GM12892 (cell line): ENCODE data around the gene ADRM1.

ENCODE experiments used
- DNase-seq: peaks from one replicate; pipeline ENCODE4 v3.0.0; 2011; ENCODE audit not compliant: insufficient read length
- FAIRE-seq: peaks from 2 replicates; lab custom pipeline; 2011; peaks lifted over from hg19 to GRCh38; lab: Jason Lieb, UNC
- POLR2A ChIP-seq: IDR thresholded peaks from 2 replicates; pipeline ENCODE4 v1.6.1; 2011; ENCODE audit warnings: low read depth, low read length, control low read depth
- POLR2AphosphoS5 ChIP-seq: IDR thresholded peaks from 2 replicates; pipeline ENCODE4 v1.6.1; 2011; ENCODE audit warnings: low read depth, low read length, control low read depth
- TAF1 ChIP-seq: IDR thresholded peaks from 2 replicates; pipeline ENCODE4 v1.6.1; 2011; ENCODE audit warnings: low read depth, mild to moderate bottlenecking, control low read depth, low read length, borderline replicate concordance

The ADRM1 gene

GRCh38 chr20:62309947-62310756 is 7.4 kb downstream of the ADRM1 start:
- FAIRE-seq (no peak), DNase-seq (no peak)
- no peak for TF ChIP-seq POLR2AphosphoS5
- no peak for TF ChIP-seq TAF1
- no peak for TF ChIP-seq POLR2A

GRCh38 chr20:62310757-62311121 is 7.9 kb downstream of the ADRM1 start:
- FAIRE-seq = no peak

DNA sequence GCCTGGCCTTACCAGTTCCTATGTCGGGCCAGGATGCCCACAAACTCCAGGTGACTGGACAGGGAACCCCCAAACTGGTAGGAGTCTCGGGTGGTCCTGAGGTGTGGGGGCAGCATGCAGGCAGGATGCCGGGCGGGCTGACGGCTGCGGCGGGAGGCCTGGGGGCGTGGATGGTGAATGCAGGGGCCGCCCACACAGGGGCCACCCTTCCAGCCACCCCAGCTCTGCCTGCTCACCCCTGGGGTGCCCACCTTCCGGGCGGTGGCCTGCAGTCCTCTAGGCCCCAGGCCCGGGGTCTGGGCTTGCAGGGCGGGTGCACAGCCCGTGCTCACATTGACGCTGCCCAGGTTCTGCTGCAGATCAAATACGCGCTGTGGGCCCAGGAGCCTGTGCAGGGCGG is 8.4 kb downstream of the ADRM1 start:
- no peak for FAIRE-seq

More at GRCh38 chr20:62310757-62311121, 7.9 kb downstream of the ADRM1 start:
- DNase-seq = no peak
- TF ChIP-seq TAF1 (no peak), POLR2A (no peak), POLR2AphosphoS5 (no peak)

DNA sequence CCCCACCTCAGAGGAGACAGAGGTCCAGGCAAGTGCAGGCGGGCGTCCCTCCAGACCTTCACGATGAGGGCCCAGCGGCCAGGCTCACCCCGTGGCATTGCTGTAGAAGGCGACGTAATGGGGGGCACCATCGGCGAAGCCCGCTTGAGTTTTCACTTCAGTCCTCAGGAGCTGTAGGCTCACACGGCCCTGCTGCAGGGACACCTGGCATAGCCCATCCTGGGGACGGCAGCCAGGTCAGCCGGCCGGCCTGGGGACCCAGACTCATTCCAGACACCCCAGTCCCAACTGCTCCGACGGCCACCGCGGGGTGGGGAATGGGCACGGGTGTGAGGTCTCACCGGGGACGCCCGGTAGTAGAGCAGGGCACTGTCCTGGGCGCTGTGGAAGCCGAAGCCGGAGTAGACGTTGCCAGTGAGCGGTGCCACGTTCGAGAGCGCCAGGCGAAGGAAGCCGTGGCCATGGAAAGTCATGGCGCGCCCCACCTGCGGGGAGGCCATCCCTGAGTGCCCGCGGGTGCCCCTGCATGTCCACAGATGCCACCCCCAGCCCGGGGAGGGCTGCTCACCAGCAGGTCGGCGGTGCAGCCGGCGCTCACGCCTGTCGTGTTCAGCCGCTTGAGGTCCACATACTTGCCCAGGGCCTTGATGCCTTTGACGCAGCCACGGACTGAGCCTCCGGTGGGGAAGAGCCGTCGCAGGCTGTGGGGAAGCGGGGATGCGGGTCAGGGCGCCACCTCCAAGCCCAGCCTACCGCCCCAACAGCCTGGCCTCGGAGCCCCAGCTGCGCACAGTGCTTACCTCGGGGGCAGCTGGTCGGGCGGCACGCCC is 9.2 kb downstream of the ADRM1 start:
- DNase-seq (no peak), FAIRE-seq (no peak)
- TF ChIP-seq POLR2A = no peak
- no peak for TF ChIP-seq POLR2AphosphoS5
- no peak for TF ChIP-seq TAF1

More for the DNA sequence above, 8.4 kb downstream of the ADRM1 start:
- TF ChIP-seq POLR2AphosphoS5 = no peak
- DNase-seq = no peak

DNA sequence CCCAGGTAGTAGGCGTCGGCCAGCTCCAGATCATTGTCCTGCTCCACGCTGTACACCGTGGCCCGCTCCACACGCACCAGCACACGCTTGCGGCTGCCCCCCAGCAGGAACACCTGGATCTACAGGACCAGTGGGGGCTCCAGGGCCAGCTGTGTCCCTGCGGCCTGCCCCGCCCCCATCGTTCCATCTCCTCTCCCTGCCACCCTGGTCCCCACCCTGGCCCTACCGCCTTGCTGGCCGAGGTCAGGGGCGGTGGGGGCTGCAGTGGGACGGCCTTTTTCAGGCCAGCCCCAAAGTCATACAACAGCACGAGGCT is 9.8 kb downstream of the ADRM1 start:
- DNase-seq (no peak), FAIRE-seq (no peak)
- no peak for TF ChIP-seq POLR2A
- TF ChIP-seq POLR2AphosphoS5 = no peak
- TF ChIP-seq TAF1 = no peak

DNA sequence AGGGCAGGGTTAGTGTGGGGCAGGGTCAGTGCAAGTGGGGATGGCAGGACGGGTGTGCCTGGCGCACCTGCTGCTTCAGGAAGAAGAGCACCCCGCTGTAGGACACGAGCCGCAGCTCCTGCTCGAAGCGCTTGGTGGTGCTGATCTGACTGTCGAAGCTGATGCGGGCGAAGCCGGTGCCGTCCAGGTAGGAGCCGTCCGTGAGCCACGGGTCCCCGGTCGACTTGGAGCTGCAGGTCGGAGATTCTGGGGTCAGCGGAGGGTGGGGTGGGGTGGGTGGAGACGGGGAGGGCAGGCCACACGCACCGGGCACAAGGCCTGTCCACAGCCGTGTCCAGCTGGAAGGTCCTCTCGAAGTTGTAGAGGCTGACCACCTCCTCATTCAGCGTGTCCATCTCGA is 10.2 kb downstream of the ADRM1 start:
- FAIRE-seq (no peak), DNase-seq (no peak)
- TF ChIP-seq POLR2A = no peak

DNA sequence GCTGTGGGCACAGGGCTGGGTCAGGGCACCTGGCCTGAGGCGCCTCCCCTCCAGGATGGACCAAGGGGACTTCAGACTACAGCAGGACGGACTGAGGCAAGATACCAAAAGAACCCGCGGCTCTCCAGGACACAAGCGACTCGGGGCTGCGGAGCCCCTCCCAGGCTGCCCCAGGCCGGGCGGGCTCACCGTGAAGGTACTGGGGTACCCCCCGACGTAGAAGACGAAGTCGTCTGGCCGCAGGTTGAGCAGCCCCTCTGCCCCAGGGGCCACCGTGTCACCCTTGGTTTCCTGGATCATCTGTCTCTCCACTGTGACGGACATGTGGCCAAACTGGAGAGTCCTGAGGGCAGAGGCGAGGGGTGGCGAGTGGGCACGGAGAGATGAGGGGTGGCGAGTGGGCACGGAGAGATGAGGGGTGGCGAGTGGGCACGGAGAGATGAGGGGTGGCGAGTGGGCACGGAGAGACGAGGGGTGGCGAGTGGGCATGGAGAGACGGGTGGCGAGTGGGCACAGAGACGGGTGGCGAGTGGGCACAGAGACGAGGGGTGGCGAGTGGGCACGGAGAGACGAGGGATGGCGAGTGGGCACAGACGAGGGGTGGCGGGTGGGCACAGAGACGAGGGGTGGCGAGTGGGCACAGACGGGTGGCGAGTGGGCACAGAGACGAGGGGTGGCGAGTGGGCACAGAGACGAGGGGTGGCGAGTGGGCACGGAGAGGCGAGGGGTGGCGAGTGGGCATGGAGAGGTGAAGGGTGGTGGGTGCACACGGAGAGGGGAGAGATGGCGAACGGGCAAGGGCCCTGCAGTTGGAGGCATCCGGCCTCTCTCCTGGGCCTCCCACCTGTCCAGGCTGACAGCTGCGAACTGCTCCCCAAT is 10.9 kb downstream of the ADRM1 start:
- no peak for FAIRE-seq
- DNase-seq = no peak
- TF ChIP-seq POLR2AphosphoS5 (no peak), TAF1 (no peak), POLR2A (no peak)

DNA sequence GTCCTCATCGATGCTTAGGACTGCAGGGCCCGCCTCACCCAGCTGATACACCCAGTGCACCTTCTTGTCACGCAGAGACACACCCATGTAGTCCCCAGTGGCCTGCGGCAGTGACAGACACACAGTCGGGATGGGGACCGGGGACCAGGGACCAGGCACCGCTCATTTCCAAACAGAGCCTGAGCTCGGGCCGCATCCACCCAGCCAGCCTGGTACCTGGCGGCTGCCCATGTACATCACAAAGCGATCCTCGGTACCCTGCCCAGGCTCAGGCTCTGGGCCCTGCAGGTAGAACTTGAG is 11.5 kb downstream of the ADRM1 start:
- no peak for FAIRE-seq
- DNase-seq = no peak
- TF ChIP-seq POLR2AphosphoS5 = no peak
- TF ChIP-seq TAF1 = no peak
- TF ChIP-seq POLR2A = no peak

DNA sequence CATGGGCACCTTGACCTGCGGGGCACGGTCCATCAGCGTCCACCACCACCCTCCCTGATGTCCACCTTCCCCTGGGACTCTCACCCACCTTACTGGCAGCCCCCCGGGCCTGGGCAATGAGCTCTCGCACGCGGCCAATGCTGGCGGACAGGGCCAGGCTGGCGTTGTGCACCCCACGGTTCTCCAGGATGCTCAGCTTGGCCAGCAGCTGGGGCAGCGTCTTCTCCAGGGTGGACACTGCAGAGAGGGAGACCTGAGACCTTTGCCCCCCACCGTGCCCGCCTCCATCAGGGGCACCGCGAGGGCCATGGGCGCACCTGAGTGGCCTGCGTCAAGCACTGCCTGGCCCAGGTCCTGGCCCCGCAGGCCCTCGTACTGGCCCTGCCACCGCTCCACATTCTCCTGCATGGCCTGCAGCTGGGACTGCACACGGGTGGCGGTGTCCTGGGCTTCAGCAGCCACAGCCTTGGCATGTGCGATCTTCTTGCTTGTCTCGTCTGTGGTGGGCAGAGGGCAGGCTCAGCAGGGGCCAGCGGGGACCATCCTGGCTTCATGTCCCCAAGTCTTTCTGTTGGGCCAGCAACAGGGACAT is 12.0 kb downstream of the ADRM1 start:
- DNase-seq (no peak), FAIRE-seq (no peak)
- TF ChIP-seq POLR2A (no peak), TAF1 (no peak), POLR2AphosphoS5 (no peak)

DNA sequence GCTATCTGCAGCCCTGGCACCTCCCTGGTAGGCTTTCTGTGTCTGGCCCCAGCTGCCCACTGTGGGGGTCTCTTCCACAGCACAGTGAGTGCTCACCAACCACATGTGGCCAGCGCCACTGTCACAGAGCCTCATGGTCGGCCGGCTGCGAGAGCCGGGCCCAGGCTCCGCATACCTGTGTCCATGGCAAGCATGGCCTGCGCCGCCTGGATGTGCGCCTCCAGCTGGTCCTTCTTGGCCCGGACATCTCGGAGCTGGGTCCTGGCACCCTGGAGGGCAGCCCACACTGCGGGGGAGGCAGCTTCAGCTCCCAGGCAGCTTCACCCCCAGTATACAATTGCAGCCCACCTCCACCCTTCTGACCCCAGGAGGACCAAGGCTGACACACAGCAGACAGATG is 13.0 kb downstream of the ADRM1 start:
- no peak for TF ChIP-seq POLR2A
- TF ChIP-seq POLR2AphosphoS5 = no peak
- FAIRE-seq (no peak), DNase-seq (no peak)
